Trophoblast cell (in vitro differentiated cells and primary cell): ENCODE measurements around the gene PRKCE.
A peak's percentile ranks its signal among the peaks of the same experiment; 100 is the strongest.

ENCODE experiments used
- DNase-seq, 2 donors: peaks; one replicate each; pipeline ENCODE4 v3.0.0-alpha.2; 2016
- H2AFZ ChIP-seq: 2 replicates; pipeline ENCODE4 v1.6.1; 2013; ENCODE audit warnings: low read length, moderate library complexity, mild to moderate bottlenecking; ENCODE audit not compliant: insufficient read depth, poor library complexity
- H2AK5ac ChIP-seq: 2 replicates; pipeline ENCODE4 v1.6.1; 2013; ENCODE audit warnings: mild to moderate bottlenecking, low read length
- H2BK120ac ChIP-seq: 2 replicates; pipeline ENCODE4 v1.6.1; 2013; ENCODE audit warnings: low read length, mild to moderate bottlenecking, moderate library complexity; ENCODE audit not compliant: insufficient read depth, poor library complexity
- H2BK12ac ChIP-seq: 2 replicates; pipeline ENCODE4 v1.6.1; 2013; ENCODE audit warnings: mild to moderate bottlenecking, low read length, moderate library complexity
- H2BK5ac ChIP-seq: 2 replicates; pipeline ENCODE4 v1.6.1; 2013; ENCODE audit warnings: low read length, low read depth, moderate library complexity, mild to moderate bottlenecking; ENCODE audit not compliant: poor library complexity
- H3K14ac ChIP-seq: 2 replicates; pipeline ENCODE4 v1.6.1; 2013; ENCODE audit warnings: mild to moderate bottlenecking, low read length
- H3K18ac ChIP-seq: 2 replicates; pipeline ENCODE4 v1.6.1; 2013; ENCODE audit warnings: mild to moderate bottlenecking, low read length
- H3K23ac ChIP-seq: 2 replicates; pipeline ENCODE4 v1.6.1; 2013; ENCODE audit warnings: low read length
- H3K27ac ChIP-seq: 2 replicates; pipeline ENCODE4 v1.5.1; 2013; ENCODE audit warnings: low read depth, mild to moderate bottlenecking, inconsistent platforms, low read length, moderate library complexity
- H3K27me3 ChIP-seq: 2 replicates; pipeline ENCODE4 v1.6.1; 2013; ENCODE audit warnings: inconsistent platforms, mild to moderate bottlenecking, low read length, moderate library complexity; ENCODE audit not compliant: insufficient read depth
- H3K36me3 ChIP-seq, 2 experiments: 1 replicate in 1 of 2; 2 replicates in 1 of 2; pipeline ENCODE4 v1.6.1; 2013; ENCODE audit warnings: low read length in 2 of 2, mild to moderate bottlenecking in 2 of 2, moderate library complexity in 1 of 2; ENCODE audit not compliant: insufficient read depth in 2 of 2, control insufficient read depth in 1 of 2
- H3K4ac ChIP-seq: 2 replicates; pipeline ENCODE4 v1.6.1; 2013; ENCODE audit warnings: low read depth, mild to moderate bottlenecking, low read length, moderate library complexity
- H3K4me1 ChIP-seq, 2 experiments: 1 replicate in 1 of 2; 2 replicates in 1 of 2; pipeline ENCODE4 v1.6.1; 2013; ENCODE audit warnings: low read length in 2 of 2, mild to moderate bottlenecking in 2 of 2, moderate library complexity in 1 of 2; ENCODE audit not compliant: insufficient read depth in 2 of 2, control insufficient read depth in 1 of 2
- H3K4me2 ChIP-seq: 2 replicates; pipeline ENCODE4 v1.6.1; 2013; ENCODE audit warnings: inconsistent platforms, mild to moderate bottlenecking, low read length, moderate library complexity
- H3K4me3 ChIP-seq: 2 replicates; pipeline ENCODE4 v1.5.1; 2013; ENCODE audit warnings: mild to moderate bottlenecking, low read depth, low read length, inconsistent platforms
- H3K79me1 ChIP-seq: one replicate; pipeline ENCODE4 v1.6.1; 2013; ENCODE audit warnings: low read length
- H3K79me2 ChIP-seq: 2 replicates; pipeline ENCODE4 v1.6.1; 2013; ENCODE audit warnings: low read length, mild to moderate bottlenecking; ENCODE audit not compliant: control insufficient read depth, insufficient read depth, poor library complexity
- H3K9ac ChIP-seq: 2 replicates; pipeline ENCODE4 v1.6.1; 2013; ENCODE audit warnings: mild to moderate bottlenecking, low read length
- H3K9me3 ChIP-seq: 2 replicates; pipeline ENCODE4 v1.6.1; 2013; ENCODE audit warnings: low read depth, mild to moderate bottlenecking, control low read depth, inconsistent platforms, low read length; ENCODE audit not compliant: insufficient read depth
- H4K12ac ChIP-seq: 2 replicates; pipeline ENCODE4 v1.6.1; 2013; ENCODE audit warnings: low read depth, mild to moderate bottlenecking, low read length, moderate library complexity
- H4K8ac ChIP-seq: 2 replicates; pipeline ENCODE4 v1.6.1; 2013; ENCODE audit warnings: low read depth, mild to moderate bottlenecking, low read length, moderate library complexity
- H4K91ac ChIP-seq: one replicate; pipeline ENCODE4 v1.6.1; 2013; ENCODE audit warnings: low read depth, mild to moderate bottlenecking, low read length, moderate library complexity
- WGBS: extraction: QIAGEN DNeasy Blood & Tissue Kit; methylation state at CpG from one replicate; pipeline ENCODE4 v1.1.7; 2013; ENCODE audit warnings: missing lambda C conversion rate; ENCODE audit not compliant: insufficient read length, insufficient coverage; ENCODE audit errors: extremely low coverage; 5-methylcytosine and 5-hydroxymethylcytosine counted together

Gene PRKCE

DNA sequence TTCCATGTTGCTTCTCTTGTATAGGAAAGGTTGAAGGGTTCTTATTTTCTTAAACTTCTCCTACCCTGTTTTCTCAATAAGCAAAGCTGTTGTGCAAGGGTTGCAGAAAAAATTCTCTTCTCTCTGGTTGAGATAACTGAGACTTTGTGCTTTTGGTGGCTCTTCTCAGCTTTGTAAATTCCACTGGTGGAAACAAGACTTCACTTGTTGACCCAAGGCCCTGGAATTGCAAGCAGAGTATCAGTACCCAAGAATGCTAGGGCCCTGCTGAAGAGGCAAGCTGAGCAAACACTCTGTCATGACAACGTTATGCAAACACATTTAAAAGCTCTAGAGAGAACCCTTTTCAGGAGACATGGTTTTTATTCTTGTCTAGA lies 351.0 kb downstream of the PRKCE start:
- no peak overlapping the region for H3K4me2 ChIP-seq
- WGBS: no CpG with 5 or more reads among the region's 1 CpG
- no peak overlapping the region for H3K23ac ChIP-seq
- no peaks in the 10 kb centered on the region for H3K36me3 ChIP-seq
- no peaks in the 10 kb centered on the region for H3K9me3 ChIP-seq
- no peak overlapping the region for H2BK120ac ChIP-seq
- H3K79me1 ChIP-seq: peaks cover 2% of the 10 kb centered on the region
- no peak overlapping the region for H2AK5ac ChIP-seq
- H2AFZ ChIP-seq: no peak overlapping the region
- H4K91ac ChIP-seq: no peak overlapping the region
- H3K4me3 ChIP-seq: no peak overlapping the region
- H3K9ac ChIP-seq: no peak overlapping the region
- H4K8ac ChIP-seq: no peak overlapping the region
- H3K18ac ChIP-seq: no peak overlapping the region
- no peaks in the 10 kb centered on the region for H3K27me3 ChIP-seq
- H2BK12ac ChIP-seq: no peak overlapping the region
- H3K4ac ChIP-seq: no peak overlapping the region
- H4K12ac ChIP-seq: no peak overlapping the region
- H3K27ac ChIP-seq: no peak overlapping the region
- peak in 1 of 2 donors; percentile 67 for DNase-seq
- H3K79me2 ChIP-seq: no peaks in the 10 kb centered on the region
- H3K4me1 ChIP-seq: peaks cover 7 to 12% of the 10 kb centered on the region in 2 experiments
- H2BK5ac ChIP-seq: no peak overlapping the region
- no peak overlapping the region for H3K14ac ChIP-seq

GRCh38 chr2:46002947-46003346 lies 351.5 kb downstream of the PRKCE start:
- H3K18ac ChIP-seq: no peak overlapping the region
- no peak overlapping the region for H2AK5ac ChIP-seq
- H3K4me3 ChIP-seq: no peak overlapping the region
- no CpG with 5 or more reads among the region's 2 CpGs for WGBS
- H3K27ac ChIP-seq: no peak overlapping the region
- peaks cover 2% of the 10 kb centered on the region for H3K79me1 ChIP-seq
- no peak overlapping the region for H3K4ac ChIP-seq
- no peak overlapping the region for H3K23ac ChIP-seq
- no peak overlapping the region for H4K91ac ChIP-seq
- H3K4me1 ChIP-seq: peaks cover 7 to 12% of the 10 kb centered on the region in 2 experiments
- H2BK5ac ChIP-seq: no peak overlapping the region
- no peak for DNase-seq
- no peaks in the 10 kb centered on the region for H3K27me3 ChIP-seq
- no peak overlapping the region for H3K9ac ChIP-seq
- H2AFZ ChIP-seq: no peak overlapping the region
- no peak overlapping the region for H3K4me2 ChIP-seq
- no peak overlapping the region for H4K12ac ChIP-seq
- H3K79me2 ChIP-seq: no peaks in the 10 kb centered on the region
- no peaks in the 10 kb centered on the region for H3K36me3 ChIP-seq
- no peak overlapping the region for H2BK12ac ChIP-seq
- H3K14ac ChIP-seq: no peak overlapping the region
- no peaks in the 10 kb centered on the region for H3K9me3 ChIP-seq
- H2BK120ac ChIP-seq: no peak overlapping the region
- no peak overlapping the region for H4K8ac ChIP-seq

DNA sequence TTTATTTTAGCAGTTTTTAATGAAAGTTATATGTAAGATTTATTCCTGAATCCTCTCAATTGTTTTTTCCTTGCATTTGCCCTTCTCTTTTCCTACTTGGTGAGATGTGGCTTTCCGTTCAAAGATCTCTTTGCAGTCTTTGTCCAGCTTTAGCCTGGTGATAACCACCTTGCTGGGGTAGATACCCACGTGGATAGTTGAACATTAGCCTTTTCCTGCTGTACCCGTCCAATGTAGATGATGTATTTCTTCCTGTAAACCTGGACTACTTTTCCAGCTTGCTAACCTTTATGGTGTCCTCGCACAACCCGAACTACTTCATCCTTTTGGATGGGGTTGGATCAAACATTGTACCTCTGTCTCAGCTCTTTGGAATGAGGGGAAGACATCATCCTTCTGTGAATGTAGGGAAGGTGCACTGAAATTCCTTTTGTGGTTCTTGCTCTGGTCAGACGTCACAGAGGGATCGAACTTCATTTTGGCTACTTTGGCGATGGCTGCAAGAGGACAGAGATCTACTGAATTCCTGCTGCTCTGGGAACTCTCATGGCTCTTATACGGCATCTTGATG lies 352.5 kb downstream of the PRKCE start:
- H2BK12ac ChIP-seq: no peak overlapping the region
- H2BK120ac ChIP-seq: no peak overlapping the region
- no peak overlapping the region for H2AK5ac ChIP-seq
- no peak overlapping the region for H3K27ac ChIP-seq
- no peak overlapping the region for H3K18ac ChIP-seq
- no peaks in the 10 kb centered on the region for H3K27me3 ChIP-seq
- no peak overlapping the region for H4K8ac ChIP-seq
- no peak overlapping the region for H3K9ac ChIP-seq
- H4K91ac ChIP-seq: no peak overlapping the region
- H2BK5ac ChIP-seq: no peak overlapping the region
- no peak overlapping the region for H3K23ac ChIP-seq
- H3K79me2 ChIP-seq: no peaks in the 10 kb centered on the region
- no CpG with 5 or more reads among the region's 9 CpGs for WGBS
- H2AFZ ChIP-seq: no peak overlapping the region
- H4K12ac ChIP-seq: no peak overlapping the region
- no peak overlapping the region for H3K4ac ChIP-seq
- DNase-seq: peak in 1 of 2 donors; percentile 29
- no peak overlapping the region for H3K4me3 ChIP-seq
- H3K36me3 ChIP-seq: no peaks in the 10 kb centered on the region
- H3K9me3 ChIP-seq: no peaks in the 10 kb centered on the region
- peaks cover 7% of the 10 kb centered on the region for H3K79me1 ChIP-seq
- H3K14ac ChIP-seq: no peak overlapping the region
- H3K4me1 ChIP-seq: peaks cover 11 to 17% of the 10 kb centered on the region in 2 experiments
- H3K4me2 ChIP-seq: no peak overlapping the region

DNA sequence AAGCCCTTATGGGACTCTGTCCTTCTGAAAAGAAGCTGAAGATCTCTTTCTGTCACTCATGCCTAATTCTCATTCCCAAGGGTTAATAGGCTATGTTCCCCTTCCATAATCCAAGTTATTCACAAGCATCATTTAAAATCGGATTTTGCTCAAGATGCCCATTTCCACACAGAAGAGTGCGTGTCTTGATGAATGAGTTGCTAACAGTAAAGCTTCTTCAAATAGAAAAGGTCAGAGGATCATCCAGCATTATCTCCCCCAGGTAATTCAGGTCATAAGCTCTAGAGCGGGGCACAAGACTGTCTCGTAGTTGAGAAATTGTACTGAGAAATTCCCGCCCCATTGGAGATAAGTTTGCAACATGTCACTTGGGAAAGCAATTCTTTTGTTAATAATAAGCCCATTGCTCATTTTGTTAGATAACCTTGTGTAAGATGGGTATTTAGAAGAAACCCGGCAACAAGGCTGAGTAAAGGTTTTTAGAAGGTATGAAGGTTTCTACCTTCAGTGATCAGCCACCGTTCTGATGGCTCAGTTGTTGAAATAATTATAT lies 355.1 kb downstream of the PRKCE start:
- Histone ChIP-seq H3K4me1 (peaks cover 8 to 10% of the 10 kb centered on the region in 2 experiments), H3K14ac (no peak overlapping the region), H3K9ac (no peak overlapping the region), H2BK120ac (no peak overlapping the region), H2BK12ac (no peak overlapping the region), H2AK5ac (no peak overlapping the region), H3K18ac (no peak overlapping the region), H3K27ac (no peak overlapping the region), H3K4me2 (no peak overlapping the region), H4K8ac (no peak overlapping the region), H3K23ac (no peak overlapping the region), H3K4me3 (no peak overlapping the region), H3K79me2 (no peaks in the 10 kb centered on the region), H3K36me3 (no peaks in the 10 kb centered on the region), H4K12ac (no peak overlapping the region), H2BK5ac (no peak overlapping the region), H3K9me3 (no peaks in the 10 kb centered on the region), H3K79me1 (peaks cover 5% of the 10 kb centered on the region), H4K91ac (no peak overlapping the region), H3K4ac (no peak overlapping the region), H3K27me3 (no peaks in the 10 kb centered on the region), H2AFZ (no peak overlapping the region)
- WGBS: no CpG with 5 or more reads among the region's 7 CpGs
- DNase-seq: no peak
